Peyer's patch (tissue), 4 donors: ENCODE results near the gene DLX3. TPM values are rescaled to one million over a fixed set of nuclear protein-coding genes. Genes with fewer than 3 reads are reported as not detected.

Experiments used
- DNase-seq, 3 donors: peaks; one replicate each; pipeline ENCODE4 v3.0.0-alpha.2; 2017 to 2019
- H3K27ac ChIP-seq, 4 donors: fragments of 200-600 bp; sonication (generic); one replicate each; pipeline ENCODE4 v1.5.1; 2016 to 2019
- H3K27me3 ChIP-seq, 2 donors: fragments of 200-600 bp; sonication (generic); one replicate each; pipeline ENCODE4 v1.5.1; 2019
- H3K36me3 ChIP-seq, 3 donors: fragments of 200-600 bp; sonication (generic); one replicate each; pipeline ENCODE4 v1.5.1; 2016 to 2019
- H3K4me1 ChIP-seq, 4 donors: fragments of 200-600 bp; sonication (generic); one replicate each; pipeline ENCODE4 v1.5.1; 2016 to 2019
- H3K4me3 ChIP-seq, 4 donors: fragments of 200-600 bp; sonication (generic); 1 replicate in 3 of 4; 2 replicates in 1 of 4; pipeline ENCODE4 v1.5.1; 2016 to 2019; ENCODE audit warnings: mild to moderate bottlenecking in 1 of 4
- H3K9me3 ChIP-seq, 4 donors: fragments of 200-600 bp; sonication (generic); one replicate each; pipeline ENCODE4 v1.5.1; 2016 to 2019; ENCODE audit warnings: mild to moderate bottlenecking in 1 of 4
- CTCF ChIP-seq, 6 experiments: fragments of 450-650 bp in 4 of 6; fragments of 200-600 bp in 2 of 6; sonication (generic) in 1 of 6; IDR thresholded peaks; one replicate each; pipeline ENCODE4 v1.5.1; 2017 to 2019; ENCODE audit warnings: antibody characterized with exemption in 6 of 6, mild to moderate bottlenecking in 3 of 6, moderate library complexity in 1 of 6
- POLR2A ChIP-seq, 2 donors: fragments of 450-650 bp; IDR thresholded peaks; one replicate each; pipeline ENCODE4 v1.5.1; 2017; ENCODE audit warnings: antibody characterized with exemption in 2 of 2, mild to moderate bottlenecking in 2 of 2, moderate library complexity in 2 of 2
- total RNA-seq, 4 donors: library from RNA; depleted of rRNA; stranded (reverse); fragments of >200 nt; gene quantifications; one replicate each; pipeline ENCODE4 v1.1.0, GENCODE V29; 2016

The DLX3 gene
- total RNA-seq, 4 donors from 2014 or later, result not detected

DNA sequence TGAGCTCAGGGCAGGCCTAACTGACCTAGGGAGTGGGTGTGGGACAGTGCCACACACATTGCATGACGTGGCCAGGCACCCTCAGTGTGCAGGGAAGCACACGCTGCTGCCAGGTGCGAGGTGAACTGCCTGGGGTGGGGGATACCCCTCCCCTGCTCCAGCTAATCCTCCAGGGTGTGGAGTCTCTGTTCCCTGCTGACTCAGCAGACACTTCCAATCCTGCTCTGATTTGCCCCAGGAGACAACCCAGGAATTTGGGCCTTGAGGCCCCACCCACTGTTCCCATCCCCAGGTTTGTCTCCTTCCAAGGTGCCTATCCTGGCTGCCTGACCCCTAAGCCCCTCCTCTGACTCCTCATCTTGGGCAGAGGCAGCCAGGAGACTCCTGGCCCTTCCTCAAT, 10.7 kb downstream of the DLX3 start:
- peak in 1 of 3 donors; percentile 12 for DNase-seq
- H3K27me3 ChIP-seq, result peaks cover 0 to 5% of the 10 kb centered on the region in 2 donors

GRCh38 chr17:49980703-49981197, 14.3 kb downstream of the DLX3 start:
- H3K27ac ChIP-seq, result no peak overlapping the region
- DNase-seq, result no peak
- H3K4me3 ChIP-seq, result no peak overlapping the region
- H3K36me3 ChIP-seq, result no peaks in the 10 kb centered on the region
- no peaks in the 10 kb centered on the region for H3K27me3 ChIP-seq
- TF ChIP-seq POLR2A (IDR thresholded peaks at IDR 0.05) (no peak), CTCF (IDR thresholded peaks at IDR 0.05) (no peak)
- no peaks in the 10 kb centered on the region for H3K4me1 ChIP-seq
- no peaks in the 10 kb centered on the region for H3K9me3 ChIP-seq

More for the DNA sequence above, 10.7 kb downstream of the DLX3 start:
- no peaks in the 10 kb centered on the region for H3K4me1 ChIP-seq
- H3K4me3 ChIP-seq, result no peak overlapping the region
- H3K36me3 ChIP-seq, result no peaks in the 10 kb centered on the region
- H3K27ac ChIP-seq, result no peak overlapping the region
- H3K9me3 ChIP-seq, result no peaks in the 10 kb centered on the region
- TF ChIP-seq POLR2A (IDR thresholded peaks at IDR 0.05), result no peak
- TF ChIP-seq CTCF (IDR thresholded peaks at IDR 0.05), result no peak

GRCh38 chr17:49979748-49980479, 15.1 kb downstream of the DLX3 start:
- Histone ChIP-seq H3K27me3 (no peaks in the 10 kb centered on the region), H3K27ac (no peak overlapping the region), H3K4me3 (no peak overlapping the region), H3K36me3 (no peaks in the 10 kb centered on the region), H3K4me1 (no peaks in the 10 kb centered on the region), H3K9me3 (no peaks in the 10 kb centered on the region)
- no peak for TF ChIP-seq CTCF (IDR thresholded peaks at IDR 0.05)
- TF ChIP-seq POLR2A (IDR thresholded peaks at IDR 0.05), result no peak
- DNase-seq, result no peak

DNA sequence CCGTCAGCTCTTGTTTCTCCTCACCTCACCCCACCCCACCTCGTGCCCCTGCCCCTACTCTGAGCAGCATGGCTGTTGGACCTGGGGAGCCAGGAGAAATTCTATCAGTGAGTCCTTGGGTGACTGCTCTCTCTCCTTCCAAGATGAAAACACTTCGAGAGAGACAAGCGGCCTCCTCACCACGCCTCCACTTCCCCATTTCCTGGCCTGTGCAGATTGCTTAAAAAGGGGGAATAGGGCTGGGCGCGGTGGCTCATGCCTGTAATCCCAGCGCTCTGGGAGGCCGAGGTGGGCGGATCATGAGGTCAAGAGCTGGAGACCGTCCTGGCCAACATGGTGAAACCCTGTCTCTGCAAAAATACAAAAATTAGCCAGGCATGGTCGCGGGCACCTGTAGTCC, 16.5 kb downstream of the DLX3 start:
- H3K27me3 ChIP-seq, result peaks cover 0 to 6% of the 10 kb centered on the region in 2 donors
- no peak for DNase-seq

More for the DNA sequence above, 16.5 kb downstream of the DLX3 start:
- Histone ChIP-seq H3K4me3 (no peak overlapping the region), H3K36me3 (no peaks in the 10 kb centered on the region), H3K9me3 (no peaks in the 10 kb centered on the region), H3K27ac (no peak overlapping the region), H3K4me1 (no peaks in the 10 kb centered on the region)
- TF ChIP-seq CTCF (IDR thresholded peaks at IDR 0.05), result no peak
- no peak for TF ChIP-seq POLR2A (IDR thresholded peaks at IDR 0.05)
